Adrenal gland (tissue), 12 donors: ENCODE data around the gene SLC1A7. TPM values are rescaled to one million over a fixed set of nuclear protein-coding genes. Genes with fewer than 3 reads are reported as not detected.
A peak's percentile ranks its signal among the peaks of the same experiment; 100 is the strongest.

Experiments
- DNase-seq, 7 donors: peaks; one replicate each; pipeline ENCODE4 v3.0.0-alpha.2; 2019 to 2020
- H3K27ac ChIP-seq, 5 donors: fragments of 200-600 bp; sonication (generic) in 4 of 5; 1 replicate in 3 of 5; 2 replicates in 2 of 5; pipeline versions ENCODE4 v1.5.1 to v1.8.0; 2016 to 2020; ENCODE audit warnings: mild to moderate bottlenecking in 1 of 5
- H3K27me3 ChIP-seq: fragments of 200-600 bp; 2 replicates; pipeline ENCODE4 v1.8.0; 2021
- H3K36me3 ChIP-seq, 2 donors: fragments of 200-600 bp; replicated peaks in 1 of 2; 1 replicate in 1 of 2; 2 replicates in 1 of 2; pipeline versions ENCODE4 v1.5.1 to v1.8.0; 2018 to 2022
- H3K4me1 ChIP-seq, 2 donors: fragments of 200-600 bp; replicated peaks in 1 of 2; 1 replicate in 1 of 2; 2 replicates in 1 of 2; pipeline versions ENCODE4 v1.5.1 to v1.8.0; 2018 to 2021
- H3K4me3 ChIP-seq, 4 donors: fragments of 200-600 bp; sonication (generic) in 3 of 4; one replicate each; pipeline ENCODE4 v1.5.1; 2016 to 2018
- H3K9me3 ChIP-seq, 3 donors: fragments of 200-600 bp; sonication (generic) in 1 of 3; replicated peaks in 1 of 3; 1 replicate in 2 of 3; 2 replicates in 1 of 3; pipeline versions ENCODE4 v1.5.1 to v1.8.0; 2016 to 2021
- POLR2A ChIP-seq, 2 donors: fragments of 450-650 bp; IDR thresholded peaks; one replicate each; pipeline ENCODE4 v1.6.1; 2017; ENCODE audit warnings: antibody characterized with exemption in 2 of 2, mild to moderate bottlenecking in 2 of 2, moderate library complexity in 1 of 2
- WGBS, 4 donors: extraction: QIAGEN DNeasy Blood & Tissue Kit in 2 of 4; methylation state at CpG; one replicate each; pipeline versions ENCODE4 v1.1.5 to v1.1.7; 2013 to 2017; 5-methylcytosine and 5-hydroxymethylcytosine counted together
- intact Hi-C, 2 donors: fragments of 100-400 bp; cut with DNase I; formaldehyde crosslinking; loops; one replicate each; pipeline versions ENCODE4 v1.14.1 to v1.15.0; 2022 to 2023
- polyA plus RNA-seq, 3 donors: library from polyadenylated mRNA; stranded (reverse); fragments of 200-250 nt in 2 of 3; fragments of 350-450 nt in 1 of 3; fragmentation: Illumina TruSeq in 1 of 3; extraction: RNeasy Lipid Tissue Mini Kit (QIAGEN cat#74804) in 1 of 3; gene quantifications; one replicate each; pipeline ENCODE4 v1.2.3, GENCODE V29; 2013 to 2014
- total RNA-seq, 9 donors: library from RNA; depleted of rRNA in 4 of 9; stranded (reverse); fragments of >200 nt in 4 of 9; fragments of 120-200 nt in 1 of 9; fragmentation: NEBNext Ultra II Directional in 1 of 9; extraction: Animal tissue kit (Norgen Biotek cat#: 25700) in 1 of 9; gene quantifications; one replicate each; pipeline versions ENCODE4 v1.1.0 to v1.2.4, GENCODE V29; 2013 to 2023
- TF ChIP-seq, protein P1 (sequence below), 6 experiments: fragments of 450-650 bp in 4 of 6; fragments of 200-600 bp in 2 of 6; sonication (generic) in 1 of 6; IDR thresholded peaks; 1 replicate in 5 of 6; 2 replicates in 1 of 6; pipeline versions ENCODE4 v1.5.1 to v1.8.0; 2016 to 2021; ENCODE audit warnings: antibody characterized with exemption in 6 of 6, mild to moderate bottlenecking in 2 of 6, moderate library complexity in 1 of 6
- donor health status: healthy with polysubstance abuse.
- donor health status: Bipolar disorder and iron deficiency.
- donor health status: DM: yes; HTN: yes; CAD: no.
- donor health status: DM: no; HTN: no; CAD: no.
- donor health status: DM: no; HTN: no; CAD: no.
- donor health status: DM: yes; HTN: yes; CAD: no.

The SLC1A7 gene
- total and polyA plus RNA-seq, 12 donors = 0.05 to 1.6 (median 0.17) TPM; not detected in 7

DNA sequence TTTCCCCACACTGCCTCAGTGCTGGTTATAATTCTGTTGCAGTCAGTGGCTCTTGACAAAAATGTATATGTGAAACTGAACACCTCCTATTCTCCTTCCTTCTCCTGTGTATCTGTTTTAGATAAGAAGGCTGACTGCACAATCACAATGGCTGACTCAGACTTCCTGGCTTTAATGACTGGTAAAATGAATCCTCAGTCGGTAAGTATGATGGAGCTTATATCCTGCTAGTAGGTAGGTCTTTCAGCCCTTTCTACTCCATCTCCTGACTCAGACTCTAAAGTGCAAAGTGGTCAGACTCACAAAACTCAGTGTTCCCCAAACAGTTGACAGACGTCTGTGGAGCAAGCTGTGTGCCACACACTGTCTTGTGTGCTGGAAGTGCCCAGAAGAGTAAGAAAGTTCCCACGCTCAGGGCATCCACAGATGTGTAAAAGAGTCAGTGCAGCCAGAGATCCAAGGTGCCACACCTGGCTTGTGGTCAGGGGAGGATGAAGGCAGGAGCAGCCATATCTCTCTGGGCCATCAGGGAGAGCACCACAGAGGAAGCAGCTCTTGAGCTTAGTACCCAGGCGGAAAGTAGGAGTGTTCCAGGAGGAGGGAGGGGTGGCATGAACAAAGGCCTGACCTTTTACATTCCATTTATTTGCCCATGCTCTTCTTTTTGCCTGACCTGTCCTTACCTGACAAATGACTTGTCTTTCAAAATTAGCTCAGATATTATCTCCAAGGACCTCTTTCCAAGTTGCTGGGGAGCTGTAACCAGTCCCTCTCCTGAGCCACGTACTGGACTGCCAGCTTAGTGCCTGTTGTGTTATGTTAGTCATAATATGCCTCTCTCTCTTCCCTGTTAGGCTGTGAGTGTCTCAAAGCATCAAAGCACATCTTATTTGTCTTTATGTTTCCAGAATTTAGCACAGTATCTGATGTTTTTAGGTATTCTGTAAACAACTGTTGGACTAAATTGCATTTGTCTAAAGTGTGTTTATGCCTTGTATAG, 94.4 kb downstream of the SLC1A7 start:
- TF ChIP-seq, protein P1, sequence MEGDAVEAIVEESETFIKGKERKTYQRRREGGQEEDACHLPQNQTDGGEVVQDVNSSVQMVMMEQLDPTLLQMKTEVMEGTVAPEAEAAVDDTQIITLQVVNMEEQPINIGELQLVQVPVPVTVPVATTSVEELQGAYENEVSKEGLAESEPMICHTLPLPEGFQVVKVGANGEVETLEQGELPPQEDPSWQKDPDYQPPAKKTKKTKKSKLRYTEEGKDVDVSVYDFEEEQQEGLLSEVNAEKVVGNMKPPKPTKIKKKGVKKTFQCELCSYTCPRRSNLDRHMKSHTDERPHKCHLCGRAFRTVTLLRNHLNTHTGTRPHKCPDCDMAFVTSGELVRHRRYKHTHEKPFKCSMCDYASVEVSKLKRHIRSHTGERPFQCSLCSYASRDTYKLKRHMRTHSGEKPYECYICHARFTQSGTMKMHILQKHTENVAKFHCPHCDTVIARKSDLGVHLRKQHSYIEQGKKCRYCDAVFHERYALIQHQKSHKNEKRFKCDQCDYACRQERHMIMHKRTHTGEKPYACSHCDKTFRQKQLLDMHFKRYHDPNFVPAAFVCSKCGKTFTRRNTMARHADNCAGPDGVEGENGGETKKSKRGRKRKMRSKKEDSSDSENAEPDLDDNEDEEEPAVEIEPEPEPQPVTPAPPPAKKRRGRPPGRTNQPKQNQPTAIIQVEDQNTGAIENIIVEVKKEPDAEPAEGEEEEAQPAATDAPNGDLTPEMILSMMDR (IDR thresholded peaks at IDR 0.05) = no peak
- TF ChIP-seq POLR2A (IDR thresholded peaks at IDR 0.05) = no peak
- Histone ChIP-seq H3K4me1 (peaks cover 0 to 18% of the 10 kb centered on the region in 2 donors), H3K27ac (peak overlapping the region in 1 of 5 donors; percentile 14), H3K36me3 (peaks cover 0 to 19% of the 10 kb centered on the region in 2 donors), H3K4me3 (no peak overlapping the region), H3K9me3 (no peaks in the 10 kb centered on the region), H3K27me3 (no peaks in the 10 kb centered on the region)
- intact Hi-C loops = no loop called here
- DNase-seq = peak in 1 of 7 donors; percentile 15
- WGBS, 4 donors = 59 to 74% (median 74%) methylated on average over 5 of the region's 5 CpGs

DNA sequence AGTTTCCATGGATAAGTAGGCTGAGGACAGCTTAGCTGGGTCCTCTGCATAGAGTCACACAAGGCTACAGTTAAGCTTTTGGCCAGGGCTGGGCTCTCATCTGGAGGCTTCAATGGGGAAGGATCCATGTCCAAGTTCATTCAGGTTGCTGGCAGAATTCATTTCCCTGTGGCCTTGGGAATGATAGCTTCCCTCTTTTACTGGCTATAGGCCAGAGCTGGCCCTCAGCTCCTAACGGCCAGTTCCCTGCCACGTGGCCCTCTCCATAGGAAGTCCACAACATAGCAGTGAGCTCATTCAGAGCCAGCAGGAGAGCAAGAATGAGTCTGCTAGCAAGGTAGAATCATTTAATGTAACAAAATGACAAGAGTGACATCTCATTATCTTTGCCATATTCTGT, 95.5 kb downstream of the SLC1A7 start:
- peak in 4 of 7 donors; percentile 20 to 43 (median 32) for DNase-seq
- Histone ChIP-seq H3K27me3 (no peaks in the 10 kb centered on the region), H3K36me3 (peaks cover 0 to 19% of the 10 kb centered on the region in 2 donors), H3K4me3 (no peak overlapping the region), H3K9me3 (no peaks in the 10 kb centered on the region), H3K27ac (peak overlapping the region in 1 of 5 donors; percentile 21), H3K4me1 (peaks cover 0 to 18% of the 10 kb centered on the region in 2 donors)
- intact Hi-C loops = no loop called here
- 15 to 24% (median 19%) methylated on average over 2 of the region's 2 CpGs for WGBS, 4 donors
- TF ChIP-seq POLR2A (IDR thresholded peaks at IDR 0.05) = no peak
- TF ChIP-seq, protein P1 (IDR thresholded peaks at IDR 0.05) = no peak

DNA sequence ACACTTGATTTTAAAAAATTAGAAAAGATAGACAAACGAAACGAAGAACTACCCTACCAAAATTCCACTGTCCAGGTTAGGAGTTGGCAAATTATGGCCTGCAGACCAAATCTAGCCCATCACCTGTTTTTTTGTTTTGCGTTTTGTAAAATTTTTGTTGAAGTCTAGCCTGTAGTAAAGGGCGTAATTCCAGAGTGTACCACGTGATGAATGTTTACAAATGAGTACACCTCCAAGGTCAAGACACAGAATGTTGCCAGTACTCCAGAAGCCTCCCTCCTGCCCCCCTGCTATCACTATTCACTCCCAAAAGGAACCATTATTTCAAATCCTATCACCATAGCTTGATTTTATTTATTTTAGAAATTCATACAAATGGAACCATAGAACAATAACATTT, 97.5 kb downstream of the SLC1A7 start:
- intact Hi-C loops = no loop called here
- 85 to 91% (median 88%) methylated on average over 5 of the region's 5 CpGs for WGBS, 4 donors
- H3K36me3 ChIP-seq = peaks cover 0 to 18% of the 10 kb centered on the region in 2 donors
- no peak for TF ChIP-seq POLR2A (IDR thresholded peaks at IDR 0.05)
- TF ChIP-seq, protein P1 (IDR thresholded peaks at IDR 0.05) = no peak
- peaks cover 0 to 14% of the 10 kb centered on the region in 2 donors for H3K4me1 ChIP-seq
- H3K27ac ChIP-seq = no peak overlapping the region
- no peak overlapping the region for H3K4me3 ChIP-seq
- no peaks in the 10 kb centered on the region for H3K9me3 ChIP-seq
- H3K27me3 ChIP-seq = no peaks in the 10 kb centered on the region
- DNase-seq = no peak

DNA sequence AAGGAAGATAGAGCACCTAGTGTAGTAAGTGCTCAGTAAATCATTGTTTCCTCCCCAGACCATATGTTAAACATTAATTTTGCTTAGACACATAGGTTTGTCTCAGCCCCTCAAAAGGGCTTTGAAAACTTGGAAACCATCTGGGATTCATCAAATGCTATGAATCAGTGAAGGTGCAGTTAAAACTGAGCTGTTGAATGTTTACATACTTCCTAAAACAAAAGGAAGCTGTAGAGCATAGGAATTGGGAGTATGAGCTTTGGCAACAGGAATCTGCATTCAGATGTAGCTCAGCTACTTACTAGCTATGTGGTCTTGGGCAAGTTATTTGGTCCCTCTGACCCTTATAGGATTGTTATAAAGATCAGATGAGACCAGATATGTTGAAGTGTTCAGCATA, 99.2 kb downstream of the SLC1A7 start:
- Histone ChIP-seq H3K4me3 (no peak overlapping the region), H3K27me3 (no peaks in the 10 kb centered on the region), H3K4me1 (peaks cover 0 to 7% of the 10 kb centered on the region in 2 donors), H3K27ac (no peak overlapping the region), H3K9me3 (no peaks in the 10 kb centered on the region), H3K36me3 (peaks cover 0 to 22% of the 10 kb centered on the region in 2 donors)
- intact Hi-C loops = no loop called here
- DNase-seq = no peak
- no peak for TF ChIP-seq POLR2A (IDR thresholded peaks at IDR 0.05)
- TF ChIP-seq, protein P1 (IDR thresholded peaks at IDR 0.05) = no peak
